ENCODE data around the gene KCTD10.

DNA sequence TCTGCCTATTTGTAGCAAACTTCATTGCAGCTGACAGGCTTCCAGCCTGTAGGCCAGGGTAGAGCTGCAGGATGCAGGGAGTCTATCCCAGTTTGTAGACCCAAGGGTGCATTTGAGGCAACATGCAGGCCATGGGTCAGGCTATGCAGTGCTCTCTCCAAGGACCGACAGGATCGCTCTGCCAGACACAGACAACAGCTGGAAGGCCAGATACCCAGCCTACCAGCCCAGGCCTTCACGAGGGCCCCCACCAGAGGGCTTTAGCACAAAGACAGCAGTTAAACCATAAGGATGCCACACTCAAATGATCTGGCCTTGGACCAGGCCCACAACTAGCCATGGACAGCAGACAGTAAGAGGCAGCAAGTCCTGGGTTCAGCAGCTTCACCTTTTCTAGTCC, 10.3 kb downstream of the KCTD10 start:
- TF ChIP-seq, protein P1, sequence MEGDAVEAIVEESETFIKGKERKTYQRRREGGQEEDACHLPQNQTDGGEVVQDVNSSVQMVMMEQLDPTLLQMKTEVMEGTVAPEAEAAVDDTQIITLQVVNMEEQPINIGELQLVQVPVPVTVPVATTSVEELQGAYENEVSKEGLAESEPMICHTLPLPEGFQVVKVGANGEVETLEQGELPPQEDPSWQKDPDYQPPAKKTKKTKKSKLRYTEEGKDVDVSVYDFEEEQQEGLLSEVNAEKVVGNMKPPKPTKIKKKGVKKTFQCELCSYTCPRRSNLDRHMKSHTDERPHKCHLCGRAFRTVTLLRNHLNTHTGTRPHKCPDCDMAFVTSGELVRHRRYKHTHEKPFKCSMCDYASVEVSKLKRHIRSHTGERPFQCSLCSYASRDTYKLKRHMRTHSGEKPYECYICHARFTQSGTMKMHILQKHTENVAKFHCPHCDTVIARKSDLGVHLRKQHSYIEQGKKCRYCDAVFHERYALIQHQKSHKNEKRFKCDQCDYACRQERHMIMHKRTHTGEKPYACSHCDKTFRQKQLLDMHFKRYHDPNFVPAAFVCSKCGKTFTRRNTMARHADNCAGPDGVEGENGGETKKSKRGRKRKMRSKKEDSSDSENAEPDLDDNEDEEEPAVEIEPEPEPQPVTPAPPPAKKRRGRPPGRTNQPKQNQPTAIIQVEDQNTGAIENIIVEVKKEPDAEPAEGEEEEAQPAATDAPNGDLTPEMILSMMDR (IDR thresholded peaks at IDR 0.05) = no peak
- TF ChIP-seq POLR2A (IDR thresholded peaks at IDR 0.05) (no peak), EP300 (IDR thresholded peaks at IDR 0.05) (no peak)
